Measurements from ENCODE around the gene SDHB. TPM values are rescaled to one million over a fixed set of nuclear protein-coding genes. Genes with fewer than 3 reads are reported as not detected.
A peak's percentile ranks its signal among the peaks of the same experiment; 100 is the strongest.

Gene SDHB
- total and polyA plus RNA-seq, 10 donors, result 49.1 to 132 (median 83.7) TPM

- no peaks in the 10 kb centered on the region for H3K27me3 ChIP-seq (replicated peaks in 1 of 7)
- DNase-seq, result peak; percentile 59
- no peak overlapping the region for H3K4me3 ChIP-seq
- 57 to 71% (median 64%) methylated on average over 9 to 10 of the region's 10 CpGs for WGBS, 5 donors
- peaks cover 0 to 8% (median 4%) of the 10 kb centered on the region in 8 donors for H3K9me3 ChIP-seq
- peaks cover 0 to 72% (median 2%) of the 10 kb centered on the region in 6 donors for H3K36me3 ChIP-seq
- H3K27ac ChIP-seq, result peak overlapping the region in 1 of 8 donors; percentile 30
- H3K4me1 ChIP-seq, result peaks cover 0 to 30% (median 0%) of the 10 kb centered on the region in 6 donors
- intact Hi-C loops (cut with DNase I; ENCODE audit: low total_unique reads), result no loop called here
- no peak for TF ChIP-seq CTCF (IDR thresholded peaks at IDR 0.05 in 8 of 11, conservative IDR thresholded peaks at IDR 0.05 in 3 of 11)
- TF ChIP-seq POLR2AphosphoS5 (IDR thresholded peaks at IDR 0.05), result no peak
- no peak for TF ChIP-seq POLR2A (IDR thresholded peaks at IDR 0.05)
Measured at GRCh38 chr1:17070163-17070525, 16.3 kb upstream of the SDHB start.

- Histone ChIP-seq H3K4me1 (peaks cover 0 to 30% (median 0%) of the 10 kb centered on the region in 6 donors), H3K9me3 (peaks cover 0 to 13% (median 9%) of the 10 kb centered on the region in 8 donors), H3K27me3 (replicated peaks in 1 of 7) (no peaks in the 10 kb centered on the region), H3K36me3 (peaks cover 0 to 66% (median under 1%) of the 10 kb centered on the region in 6 donors), H3K4me3 (no peak overlapping the region), H3K27ac (peak overlapping the region in 1 of 8 donors; percentile 30)
- WGBS, 5 donors, result 68 to 94% (median 90%) methylated on average over 5 to 6 of the region's 6 CpGs
- peak; percentile 61 for DNase-seq
- no peak for TF ChIP-seq POLR2A (IDR thresholded peaks at IDR 0.05)
- intact Hi-C loops (cut with DNase I; ENCODE audit: low total_unique reads), result no loop called here
Measured at GRCh38 chr1:17069452-17070162, 15.8 kb upstream of the SDHB start.

GRCh38 chr1:17068789-17069188 is 15.0 kb upstream of the SDHB start:
- TF ChIP-seq CTCF (IDR thresholded peaks at IDR 0.05 in 8 of 11, conservative IDR thresholded peaks at IDR 0.05 in 3 of 11) (no peak), POLR2A (IDR thresholded peaks at IDR 0.05) (no peak), POLR2AphosphoS5 (IDR thresholded peaks at IDR 0.05) (no peak)
- Histone ChIP-seq H3K4me1 (peaks cover 0 to 35% (median 2%) of the 10 kb centered on the region in 6 donors), H3K36me3 (peaks cover 0 to 58% (median 0%) of the 10 kb centered on the region in 6 donors), H3K9me3 (peaks cover 0 to 15% (median 11%) of the 10 kb centered on the region in 8 donors), H3K27me3 (replicated peaks in 1 of 7) (no peaks in the 10 kb centered on the region), H3K27ac (peak overlapping the region in 3 of 8 donors; percentile 11 to 92 (median 87)), H3K4me3 (no peak overlapping the region)
- intact Hi-C loops (cut with DNase I; ENCODE audit: low total_unique reads), result no loop called here
- DNase-seq, result peak; percentile 61
- 67 to 86% (median 75%) methylated on average over 12 of the region's 12 CpGs for WGBS, 5 donors

- no peak overlapping the region for H3K4me3 ChIP-seq
- intact Hi-C loops (cut with DNase I; ENCODE audit: low total_unique reads), result no loop called here
- DNase-seq, result no peak
- TF ChIP-seq CTCF (IDR thresholded peaks at IDR 0.05 in 8 of 11, conservative IDR thresholded peaks at IDR 0.05 in 3 of 11) (no peak), POLR2A (IDR thresholded peaks at IDR 0.05) (no peak), POLR2AphosphoS5 (IDR thresholded peaks at IDR 0.05) (no peak)
- H3K27ac ChIP-seq, result peak overlapping the region in 7 of 8 donors; percentile 51 to 92 (median 80)
- peaks cover 0 to 15% (median 11%) of the 10 kb centered on the region in 8 donors for H3K9me3 ChIP-seq
- peaks cover 0 to 46% (median 5%) of the 10 kb centered on the region in 6 donors for H3K4me1 ChIP-seq
- no peaks in the 10 kb centered on the region for H3K27me3 ChIP-seq (replicated peaks in 1 of 7)
- WGBS, 5 donors, result 69 to 90% (median 78%) methylated on average over 10 of the region's 10 CpGs
- peaks cover 0 to 47% (median 0%) of the 10 kb centered on the region in 6 donors for H3K36me3 ChIP-seq
Measured at GRCh38 chr1:17067465-17068240, 13.8 kb upstream of the SDHB start.

Data from spleen (tissue), 11 donors.